ENCODE measurements around the gene IQSEC1.

The IQSEC1 gene

GRCh38 chr3:12973827-12974226 lies 99.4 kb downstream of the IQSEC1 start:
- H3K27ac ChIP-seq, result no peak overlapping the region
- ChIA-PET CTCF (interaction anchor here (0.6 kb wide), 1 partner anchor 132 kb away, joined by 3 read pairs; the partner anchor contains the start of gene RPL32), POLR2A (ENCODE audit: low non-redundant PET) (no interaction called here)
- no peak for TF ChIP-seq CTCF (conservative IDR thresholded peaks at IDR 0.05; ENCODE audit: low read depth)
- DNase-seq (ENCODE audit: low spot score), result no peak

- TF ChIP-seq CTCF (conservative IDR thresholded peaks at IDR 0.05; ENCODE audit: low read depth), result no peak
- no peak for DNase-seq (ENCODE audit: low spot score)
- CTCF ChIA-PET, result interaction anchor here (0.6 kb wide), 1 partner anchor 15 kb away, joined by 5 read pairs; no protein-coding TSS in a partner anchor
- POLR2A ChIA-PET (ENCODE audit: low non-redundant PET), result no interaction called here
- no peak overlapping the region for H3K27ac ChIP-seq
Measured at GRCh38 chr3:12972781-12973702, 100.2 kb downstream of the IQSEC1 start.

- no peak overlapping the region for H3K27ac ChIP-seq
- no peak for DNase-seq (ENCODE audit: low spot score)
- CTCF ChIA-PET, result interaction anchor here (0.6 kb wide), 1 partner anchor 13 kb away, joined by 5 read pairs; no protein-coding TSS in a partner anchor
- TF ChIP-seq CTCF (conservative IDR thresholded peaks at IDR 0.05; ENCODE audit: low read depth), result no peak
- POLR2A ChIA-PET (ENCODE audit: low non-redundant PET), result no interaction called here
Measured at GRCh38 chr3:12972043-12972442, 101.2 kb downstream of the IQSEC1 start.

- ChIA-PET CTCF (no interaction called here), POLR2A (ENCODE audit: low non-redundant PET) (no interaction called here)
- no peak for TF ChIP-seq CTCF (conservative IDR thresholded peaks at IDR 0.05; ENCODE audit: low read depth)
- DNase-seq (ENCODE audit: low spot score), result no peak
- H3K27ac ChIP-seq, result no peak overlapping the region
Measured at GRCh38 chr3:12970684-12971083, 102.5 kb downstream of the IQSEC1 start.

- H3K27ac ChIP-seq, result no peak overlapping the region
- ChIA-PET CTCF (no interaction called here), POLR2A (ENCODE audit: low non-redundant PET) (no interaction called here)
- no peak for TF ChIP-seq CTCF (conservative IDR thresholded peaks at IDR 0.05; ENCODE audit: low read depth)
- DNase-seq (ENCODE audit: low spot score), result no peak
Measured at GRCh38 chr3:12969486-12969885, 103.7 kb downstream of the IQSEC1 start.

GRCh38 chr3:12968541-12968940 lies 104.7 kb downstream of the IQSEC1 start:
- no peak overlapping the region for H3K27ac ChIP-seq
- DNase-seq (ENCODE audit: low spot score), result no peak
- no peak for TF ChIP-seq CTCF (conservative IDR thresholded peaks at IDR 0.05; ENCODE audit: low read depth)
- CTCF ChIA-PET, result no interaction called here
- POLR2A ChIA-PET (ENCODE audit: low non-redundant PET), result no interaction called here
